Tibial artery (tissue), 4 donors: ENCODE measurements around the gene GEMIN4.

Source experiments
- DNase-seq, 2 donors: peaks; one replicate each; pipeline ENCODE4 v3.0.0-alpha.2; 2019
- H3K27ac ChIP-seq, 2 donors: fragments of 200-600 bp; sonication (generic) in 1 of 2; 1 replicate in 1 of 2; 2 replicates in 1 of 2; pipeline ENCODE4 v1.5.1; 2018 to 2019; ENCODE audit warnings: mild to moderate bottlenecking in 1 of 2
- H3K27me3 ChIP-seq, 2 donors: fragments of 200-600 bp; sonication (generic) in 1 of 2; one replicate each; pipeline versions ENCODE4 v1.5.1 to v1.6.0; 2016 to 2019
- H3K36me3 ChIP-seq, 3 donors: fragments of 200-600 bp; sonication (generic) in 2 of 3; one replicate each; pipeline ENCODE4 v1.5.1; 2016 to 2019; ENCODE audit warnings: mild to moderate bottlenecking in 2 of 3
- H3K4me1 ChIP-seq, 4 donors: fragments of 200-600 bp; sonication (generic) in 2 of 4; 1 replicate in 3 of 4; 2 replicates in 1 of 4; pipeline ENCODE4 v1.5.1; 2016 to 2019
- H3K4me3 ChIP-seq, 2 donors: fragments of 200-600 bp; sonication (generic) in 1 of 2; 1 replicate in 1 of 2; 2 replicates in 1 of 2; pipeline ENCODE4 v1.5.1; 2018 to 2019; ENCODE audit warnings: mild to moderate bottlenecking in 2 of 2
- H3K9me3 ChIP-seq, 3 donors: fragments of 200-600 bp; sonication (generic) in 1 of 3; one replicate each; pipeline ENCODE4 v1.5.1; 2016 to 2019
- CTCF ChIP-seq, 2 experiments: fragments of 200-600 bp in 1 of 2; fragments of 450-650 bp in 1 of 2; IDR thresholded peaks; one replicate each; pipeline ENCODE4 v1.5.1; 2017 to 2019; ENCODE audit warnings: antibody characterized with exemption in 2 of 2, mild to moderate bottlenecking in 1 of 2, moderate library complexity in 1 of 2
- intact Hi-C: fragments of 100-400 bp; cut with DNase I; formaldehyde crosslinking; loops from one replicate; pipeline ENCODE4 v1.15.0; 2023; ENCODE audit warnings: low total_unique reads

GEMIN4 gene

GRCh38 chr17:725084-725483 is 27.0 kb downstream of the GEMIN4 start:
- no peak for TF ChIP-seq CTCF (IDR thresholded peaks at IDR 0.05)
- H3K4me1 ChIP-seq, result no peaks in the 10 kb centered on the region
- H3K27ac ChIP-seq, result no peak overlapping the region
- no peaks in the 10 kb centered on the region for H3K36me3 ChIP-seq
- no peaks in the 10 kb centered on the region for H3K27me3 ChIP-seq
- DNase-seq, result no peak
- intact Hi-C loops, result no loop called here
- H3K9me3 ChIP-seq, result no peaks in the 10 kb centered on the region
- no peak overlapping the region for H3K4me3 ChIP-seq

- no peak for TF ChIP-seq CTCF (IDR thresholded peaks at IDR 0.05)
- Histone ChIP-seq H3K4me3 (no peak overlapping the region), H3K9me3 (no peaks in the 10 kb centered on the region), H3K27ac (no peak overlapping the region), H3K27me3 (no peaks in the 10 kb centered on the region), H3K4me1 (peaks cover 0 to 3% (median 0%) of the 10 kb centered on the region in 4 donors), H3K36me3 (no peaks in the 10 kb centered on the region)
- no peak for DNase-seq
- intact Hi-C loops, result no loop called here
Observed at GRCh38 chr17:721540-721937, 30.5 kb downstream of the GEMIN4 start.

GRCh38 chr17:720706-721539 is 31.1 kb downstream of the GEMIN4 start:
- DNase-seq, result no peak
- H3K27me3 ChIP-seq, result no peaks in the 10 kb centered on the region
- no peaks in the 10 kb centered on the region for H3K9me3 ChIP-seq
- TF ChIP-seq CTCF (IDR thresholded peaks at IDR 0.05), result no peak
- intact Hi-C loops, result no loop called here
- H3K27ac ChIP-seq, result no peak overlapping the region
- no peak overlapping the region for H3K4me3 ChIP-seq
- no peaks in the 10 kb centered on the region for H3K36me3 ChIP-seq
- H3K4me1 ChIP-seq, result peaks cover 0 to 10% (median 0%) of the 10 kb centered on the region in 4 donors

GRCh38 chr17:718075-718474 is 34.0 kb downstream of the GEMIN4 start:
- Histone ChIP-seq H3K27ac (no peak overlapping the region), H3K27me3 (no peaks in the 10 kb centered on the region), H3K36me3 (no peaks in the 10 kb centered on the region), H3K9me3 (no peaks in the 10 kb centered on the region), H3K4me1 (peaks cover 0 to 26% (median 14%) of the 10 kb centered on the region in 4 donors), H3K4me3 (no peak overlapping the region)
- TF ChIP-seq CTCF (IDR thresholded peaks at IDR 0.05), result no peak
- DNase-seq, result no peak
- intact Hi-C loops, result no loop called here

- Histone ChIP-seq H3K27me3 (no peaks in the 10 kb centered on the region), H3K27ac (no peak overlapping the region), H3K4me3 (no peak overlapping the region), H3K36me3 (peaks cover 11 to 31% (median 30%) of the 10 kb centered on the region in 3 donors), H3K9me3 (no peaks in the 10 kb centered on the region), H3K4me1 (peaks cover 0 to 6% (median 4%) of the 10 kb centered on the region in 4 donors)
- DNase-seq, result no peak
- intact Hi-C loops, result no loop called here
- TF ChIP-seq CTCF (IDR thresholded peaks at IDR 0.05), result no peak
Observed at GRCh38 chr17:708132-708531, 43.9 kb downstream of the GEMIN4 start.
